ENCODE data around the gene DEDD2.

Gene DEDD2

GRCh38 chr19:42242512-42243409 is 25.3 kb upstream of the DEDD2 start, which contains the start of gene GSK3A:
Gene GSK3A (minus strand): TSS chr19:42242602. CDS start chr19:42242465, 137 bp downstream.
- Mint-ChIP-seq H3K4me1 (peaks cover 34 to 54% of the 10 kb centered on the region in 2 donors), H3K9me3 (no peaks in the 10 kb centered on the region), H3K27me3 (no peaks in the 10 kb centered on the region), H3K4me3 (peak within 1 kb of the TSS; percentile 87 to 89), H3K27ac (peak within 1 kb of the TSS; percentile 94), H3K36me3 (peaks cover 17 to 34% of the 10 kb centered on the region in 2 donors)
- peak; percentile 78 to 79 for ATAC-seq (replicated peaks)
- DNase-seq, result peak; percentile 96

GRCh38 chr19:42242069-42242511 is 24.6 kb upstream of the DEDD2 start:
- peaks cover 34 to 54% of the 10 kb centered on the region in 2 donors for H3K4me1 Mint-ChIP-seq
- ATAC-seq (replicated peaks), result peak; percentile 0 to 1
- no peak for DNase-seq

GRCh38 chr19:42241279-42241678 is 23.8 kb upstream of the DEDD2 start:
- Mint-ChIP-seq H3K36me3 (peaks cover 17 to 34% of the 10 kb centered on the region in 2 donors), H3K27ac (peak overlapping the region; percentile 93)

More at GRCh38 chr19:42242069-42242511, 24.6 kb upstream of the DEDD2 start:
- H3K4me3 Mint-ChIP-seq, result peak overlapping the region; percentile 87 to 89
- H3K9me3 Mint-ChIP-seq, result no peaks in the 10 kb centered on the region
- H3K36me3 Mint-ChIP-seq, result peaks cover 17 to 34% of the 10 kb centered on the region in 2 donors
- no peaks in the 10 kb centered on the region for H3K27me3 Mint-ChIP-seq
- peak overlapping the region; percentile 93 for H3K27ac Mint-ChIP-seq

GRCh38 chr19:42239544-42240220 is 22.2 kb upstream of the DEDD2 start:
- Mint-ChIP-seq H3K27ac (peak overlapping the region; percentile 76), H3K36me3 (peaks cover 24 to 42% of the 10 kb centered on the region in 2 donors), H3K9me3 (no peaks in the 10 kb centered on the region), H3K27me3 (no peaks in the 10 kb centered on the region), H3K4me3 (no peak overlapping the region), H3K4me1 (peaks cover 26 to 48% of the 10 kb centered on the region in 2 donors)
- ATAC-seq (replicated peaks) (no peak), DNase-seq (no peak)

More at GRCh38 chr19:42241279-42241678, 23.8 kb upstream of the DEDD2 start:
- ATAC-seq (replicated peaks), result no peak
- DNase-seq, result no peak
- Mint-ChIP-seq H3K27me3 (no peaks in the 10 kb centered on the region), H3K4me1 (peaks cover 30 to 54% of the 10 kb centered on the region in 2 donors), H3K4me3 (peak overlapping the region; percentile 87 to 89), H3K9me3 (no peaks in the 10 kb centered on the region)

- H3K27me3 Mint-ChIP-seq, result no peaks in the 10 kb centered on the region
- no peak for DNase-seq
- ATAC-seq (replicated peaks), result no peak
- H3K27ac Mint-ChIP-seq, result no peak overlapping the region
- H3K4me1 Mint-ChIP-seq, result peaks cover 24 to 67% of the 10 kb centered on the region in 2 donors
- no peaks in the 10 kb centered on the region for H3K9me3 Mint-ChIP-seq
- peaks cover 39 to 51% of the 10 kb centered on the region in 2 donors for H3K36me3 Mint-ChIP-seq
- H3K4me3 Mint-ChIP-seq, result no peak overlapping the region
Measured at GRCh38 chr19:42235181-42235580, 17.7 kb upstream of the DEDD2 start.

GRCh38 chr19:42234364-42234763 is 16.9 kb upstream of the DEDD2 start:
- H3K4me1 Mint-ChIP-seq, result peaks cover 21 to 67% of the 10 kb centered on the region in 2 donors
- H3K36me3 Mint-ChIP-seq, result peaks cover 41 to 51% of the 10 kb centered on the region in 2 donors
- no peak overlapping the region for H3K4me3 Mint-ChIP-seq
- DNase-seq, result no peak
- H3K27me3 Mint-ChIP-seq, result no peaks in the 10 kb centered on the region
- no peaks in the 10 kb centered on the region for H3K9me3 Mint-ChIP-seq
- no peak overlapping the region for H3K27ac Mint-ChIP-seq
- ATAC-seq (replicated peaks), result no peak

GRCh38 chr19:42233678-42234292 is 16.3 kb upstream of the DEDD2 start:
- Mint-ChIP-seq H3K4me3 (no peak overlapping the region), H3K27me3 (no peaks in the 10 kb centered on the region), H3K4me1 (peaks cover 18 to 64% of the 10 kb centered on the region in 2 donors), H3K9me3 (no peaks in the 10 kb centered on the region), H3K36me3 (peaks cover 38 to 50% of the 10 kb centered on the region in 2 donors), H3K27ac (peak overlapping the region; percentile 75)
- no peak for DNase-seq
- no peak for ATAC-seq (replicated peaks)

GRCh38 chr19:42233106-42233505 is 15.6 kb upstream of the DEDD2 start:
- DNase-seq (no peak), ATAC-seq (replicated peaks) (no peak)
- peaks cover 38 to 53% of the 10 kb centered on the region in 2 donors for H3K36me3 Mint-ChIP-seq
- H3K27me3 Mint-ChIP-seq, result no peaks in the 10 kb centered on the region
- peaks cover 20 to 71% of the 10 kb centered on the region in 2 donors for H3K4me1 Mint-ChIP-seq
- H3K27ac Mint-ChIP-seq, result no peak overlapping the region
- H3K9me3 Mint-ChIP-seq, result no peaks in the 10 kb centered on the region
- peak overlapping the region in 1 of 2 donors; percentile 12 for H3K4me3 Mint-ChIP-seq

GRCh38 chr19:42232435-42232834 is 15.0 kb upstream of the DEDD2 start:
- DNase-seq (no peak), ATAC-seq (replicated peaks) (no peak)
- no peaks in the 10 kb centered on the region for H3K27me3 Mint-ChIP-seq
- peaks cover 38 to 57% of the 10 kb centered on the region in 2 donors for H3K36me3 Mint-ChIP-seq
- peaks cover 20 to 75% of the 10 kb centered on the region in 2 donors for H3K4me1 Mint-ChIP-seq
- no peak overlapping the region for H3K4me3 Mint-ChIP-seq
- H3K27ac Mint-ChIP-seq, result peak overlapping the region; percentile 42
- H3K9me3 Mint-ChIP-seq, result no peaks in the 10 kb centered on the region

GRCh38 chr19:42230571-42230970 is 13.1 kb upstream of the DEDD2 start:
- H3K27ac Mint-ChIP-seq, result peak overlapping the region; percentile 14
- no peak for ATAC-seq (replicated peaks)
- H3K27me3 Mint-ChIP-seq, result no peaks in the 10 kb centered on the region

GRCh38 chr19:42229855-42230351 is 12.4 kb upstream of the DEDD2 start:
- peaks cover 37 to 57% of the 10 kb centered on the region in 2 donors for H3K36me3 Mint-ChIP-seq
- DNase-seq, result no peak
- ATAC-seq (replicated peaks), result no peak
- H3K4me3 Mint-ChIP-seq, result no peak overlapping the region
- H3K27ac Mint-ChIP-seq, result peak overlapping the region; percentile 69
- no peaks in the 10 kb centered on the region for H3K9me3 Mint-ChIP-seq
- H3K4me1 Mint-ChIP-seq, result peaks cover 17 to 65% of the 10 kb centered on the region in 2 donors
- no peaks in the 10 kb centered on the region for H3K27me3 Mint-ChIP-seq

More at GRCh38 chr19:42230571-42230970, 13.1 kb upstream of the DEDD2 start:
- no peak for DNase-seq
- Mint-ChIP-seq H3K9me3 (no peaks in the 10 kb centered on the region), H3K4me1 (peaks cover 21 to 68% of the 10 kb centered on the region in 2 donors), H3K36me3 (peaks cover 41 to 60% of the 10 kb centered on the region in 2 donors), H3K4me3 (no peak overlapping the region)

- no peaks in the 10 kb centered on the region for H3K27me3 Mint-ChIP-seq
- H3K4me1 Mint-ChIP-seq, result peaks cover 17 to 66% of the 10 kb centered on the region in 2 donors
- peak overlapping the region in 1 of 2 donors; percentile 19 for H3K4me3 Mint-ChIP-seq
- H3K27ac Mint-ChIP-seq, result peak overlapping the region; percentile 22
- peaks cover 41 to 55% of the 10 kb centered on the region in 2 donors for H3K36me3 Mint-ChIP-seq
- H3K9me3 Mint-ChIP-seq, result no peaks in the 10 kb centered on the region
- ATAC-seq (replicated peaks), result no peak
- DNase-seq, result no peak
Measured at GRCh38 chr19:42229301-42229854, 11.9 kb upstream of the DEDD2 start.

- Mint-ChIP-seq H3K27ac (peak overlapping the region; percentile 76), H3K27me3 (no peaks in the 10 kb centered on the region), H3K4me1 (peaks cover 16 to 59% of the 10 kb centered on the region in 2 donors), H3K4me3 (no peak overlapping the region), H3K36me3 (peaks cover 40 to 53% of the 10 kb centered on the region in 2 donors), H3K9me3 (no peaks in the 10 kb centered on the region)
- ATAC-seq (replicated peaks) (no peak), DNase-seq (no peak)
Measured at GRCh38 chr19:42228641-42229040, 11.2 kb upstream of the DEDD2 start.

Measured in stimulated activated naive B cell treated with anti-CD40 and anti-IgM and Interleukin-4, amounts not matched to agents 10 μg/mL and 1 μg/mL and 100 μg/mL, for 72 hours (primary cell).